NCI-H2081 (cell line): Measurements from ENCODE around the gene ARRDC1.
"Not testable (repeated sequence)": the region's sequence is repeated elsewhere in the genome, so short reads cannot be mapped to it uniquely, and the experiment has no call there.

Source experiments
- DNase-seq, 2 experiments: peaks; one replicate each; lab custom pipeline; 2025; lab: John Stamatoyannopoulos, UW

ARRDC1 gene, protein sequence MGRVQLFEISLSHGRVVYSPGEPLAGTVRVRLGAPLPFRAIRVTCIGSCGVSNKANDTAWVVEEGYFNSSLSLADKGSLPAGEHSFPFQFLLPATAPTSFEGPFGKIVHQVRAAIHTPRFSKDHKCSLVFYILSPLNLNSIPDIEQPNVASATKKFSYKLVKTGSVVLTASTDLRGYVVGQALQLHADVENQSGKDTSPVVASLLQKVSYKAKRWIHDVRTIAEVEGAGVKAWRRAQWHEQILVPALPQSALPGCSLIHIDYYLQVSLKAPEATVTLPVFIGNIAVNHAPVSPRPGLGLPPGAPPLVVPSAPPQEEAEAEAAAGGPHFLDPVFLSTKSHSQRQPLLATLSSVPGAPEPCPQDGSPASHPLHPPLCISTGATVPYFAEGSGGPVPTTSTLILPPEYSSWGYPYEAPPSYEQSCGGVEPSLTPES

DNA sequence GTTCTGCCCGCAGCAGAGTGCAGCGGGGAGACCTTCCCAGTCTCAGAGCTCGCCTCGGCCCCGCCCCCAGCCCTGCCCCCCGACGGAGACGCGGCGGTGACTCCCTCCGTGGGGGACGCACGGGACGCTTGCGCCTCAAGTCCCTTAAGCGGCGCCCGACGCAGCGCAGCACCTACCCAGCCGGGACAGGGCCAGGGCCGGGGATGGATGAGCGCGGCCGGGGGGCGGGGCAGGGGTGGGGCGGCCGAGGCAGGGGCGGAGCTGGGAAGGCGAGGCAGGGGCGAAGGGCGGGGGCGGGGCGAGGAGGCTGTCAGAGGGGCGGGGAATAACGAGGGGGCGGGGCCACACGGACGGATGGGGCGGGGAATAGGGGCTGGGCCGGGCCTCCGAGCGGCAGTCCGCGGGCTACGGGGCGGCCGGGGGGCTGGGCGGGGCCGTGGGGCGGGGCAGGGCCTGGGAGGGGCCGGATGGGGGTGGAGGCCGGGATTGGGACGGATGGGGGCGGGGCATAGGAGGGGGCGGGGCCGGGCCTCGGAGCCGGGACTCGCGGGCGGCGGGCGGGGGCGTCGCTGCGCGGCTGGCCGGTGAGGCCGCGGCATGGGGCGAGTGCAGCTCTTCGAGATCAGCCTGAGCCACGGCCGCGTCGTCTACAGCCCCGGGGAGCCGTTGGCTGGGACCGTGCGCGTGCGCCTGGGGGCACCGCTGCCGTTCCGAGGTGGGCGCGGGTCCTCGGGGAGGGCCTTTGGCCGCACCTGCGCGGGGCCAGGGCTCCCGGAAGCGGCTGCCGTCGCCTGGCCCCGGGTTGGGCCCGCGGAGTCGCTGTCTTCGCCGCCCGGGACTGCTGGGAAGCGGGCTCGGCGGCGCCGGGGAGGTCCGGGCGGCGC lies at the start of gene ARRDC1:
Gene ARRDC1, plus strand, starts transcription at position 566 of the 884 bp plus-strand sequence. Its CDS starts 32 bp downstream, at position 598.
- peak; percentile 66 to 82 for DNase-seq

DNA sequence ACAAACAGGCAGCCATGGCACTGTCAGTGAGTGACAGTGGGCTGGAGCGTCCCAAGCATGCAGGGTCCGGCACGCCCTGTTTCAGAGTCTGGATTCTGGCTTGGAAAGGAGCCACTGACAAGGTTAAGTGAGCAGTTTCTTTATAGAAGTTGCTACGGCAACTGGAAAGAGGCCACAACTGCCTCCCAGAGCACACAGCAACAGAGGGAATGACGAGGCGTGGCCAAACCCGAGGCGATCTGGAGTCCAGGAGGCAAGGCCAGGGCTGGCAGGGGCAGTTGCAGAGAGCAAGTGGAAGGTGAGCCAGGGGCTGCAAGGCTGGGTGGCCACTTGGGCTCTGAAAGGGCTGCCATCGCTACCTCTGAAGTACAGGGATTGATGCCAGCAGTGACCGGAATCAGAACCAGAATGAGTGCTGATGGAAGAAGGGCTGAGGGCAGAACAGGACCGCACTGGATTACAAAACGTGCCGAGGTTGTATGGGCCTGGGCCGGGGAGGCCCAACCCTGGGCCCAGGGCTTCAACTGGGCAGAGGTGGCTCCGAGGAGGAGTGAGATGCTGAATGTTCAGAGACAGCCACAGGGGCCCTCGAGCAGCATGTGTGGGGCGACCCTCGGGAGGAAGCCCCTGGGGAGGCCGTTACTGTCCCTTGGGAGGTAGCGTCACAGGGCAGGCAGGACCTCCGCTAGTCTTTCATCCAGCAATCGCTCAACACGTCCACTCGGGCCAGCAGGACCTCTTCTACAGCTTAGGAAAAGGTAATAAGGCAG lies 49.2 kb upstream of the ARRDC1 start:
- no peak for DNase-seq

DNA sequence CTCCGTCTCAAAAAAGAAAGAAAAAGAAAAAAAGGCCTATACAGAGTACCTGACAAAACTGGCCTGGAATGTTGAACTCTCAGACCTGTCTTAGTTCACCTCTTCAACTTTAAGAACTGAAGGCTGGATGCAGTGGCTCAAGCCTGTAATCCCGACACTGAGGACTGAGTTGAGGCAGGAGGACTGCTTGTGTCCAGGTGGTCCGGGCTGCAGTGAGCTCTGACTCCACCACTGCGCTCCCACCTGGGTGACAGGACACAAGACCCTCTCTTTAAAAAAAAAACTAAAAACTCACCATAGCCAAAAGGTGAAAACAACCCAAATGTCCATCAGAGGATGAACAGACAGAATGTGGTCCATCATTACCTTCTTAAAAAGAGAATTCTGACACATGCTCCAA lies 47.4 kb upstream of the ARRDC1 start:
- no peak for DNase-seq

DNA sequence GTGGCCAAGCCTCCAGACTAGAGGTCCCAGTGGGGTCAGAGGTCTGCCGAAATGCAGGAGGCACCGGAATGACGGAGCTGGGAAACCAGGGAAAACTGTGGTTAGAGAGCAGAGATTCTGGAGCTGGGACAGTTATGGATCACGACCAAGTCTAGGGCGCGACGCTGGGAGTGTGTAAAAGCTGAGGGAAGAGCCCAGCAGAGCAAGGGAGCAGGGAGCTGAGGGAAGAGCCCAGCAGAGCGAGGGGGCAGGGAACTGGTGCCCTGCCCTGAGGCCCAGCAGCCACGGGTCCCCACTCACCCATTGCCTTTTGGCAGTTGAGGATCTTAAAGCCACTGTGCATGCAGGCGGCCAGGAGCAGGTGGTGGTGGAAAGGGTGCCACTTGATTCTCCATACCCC lies 41.4 kb upstream of the ARRDC1 start:
- DNase-seq, result no peak

DNA sequence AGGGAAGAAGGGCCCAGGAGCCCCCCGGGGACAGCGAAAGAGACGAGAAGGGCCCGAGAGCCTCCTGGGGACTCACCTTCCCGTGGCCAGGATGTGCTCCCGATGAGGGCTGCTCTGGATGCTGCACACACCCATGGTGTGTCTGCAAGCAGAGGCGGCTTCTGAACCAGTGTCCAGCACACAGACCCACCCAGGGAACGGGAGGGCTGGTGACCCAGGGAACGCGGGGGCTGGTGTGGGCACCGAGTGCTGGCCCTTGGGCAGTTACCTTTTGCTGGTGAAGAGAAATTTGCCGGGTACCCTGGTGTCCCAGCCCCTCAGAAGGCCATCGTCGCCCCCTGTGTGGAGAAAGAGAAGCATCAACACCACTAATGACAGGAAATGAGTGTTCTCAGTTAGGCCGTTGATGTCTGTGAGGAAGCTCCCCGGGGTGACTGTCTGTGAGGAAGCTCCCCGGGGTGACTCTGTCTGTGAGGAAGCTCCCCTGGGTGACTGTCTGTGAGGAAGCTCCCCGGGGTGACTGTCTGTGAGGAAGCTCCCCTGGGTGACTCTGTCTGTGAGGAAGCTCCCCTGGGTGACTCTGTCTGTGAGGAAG lies 40.6 kb upstream of the ARRDC1 start:
- no peak for DNase-seq

DNA sequence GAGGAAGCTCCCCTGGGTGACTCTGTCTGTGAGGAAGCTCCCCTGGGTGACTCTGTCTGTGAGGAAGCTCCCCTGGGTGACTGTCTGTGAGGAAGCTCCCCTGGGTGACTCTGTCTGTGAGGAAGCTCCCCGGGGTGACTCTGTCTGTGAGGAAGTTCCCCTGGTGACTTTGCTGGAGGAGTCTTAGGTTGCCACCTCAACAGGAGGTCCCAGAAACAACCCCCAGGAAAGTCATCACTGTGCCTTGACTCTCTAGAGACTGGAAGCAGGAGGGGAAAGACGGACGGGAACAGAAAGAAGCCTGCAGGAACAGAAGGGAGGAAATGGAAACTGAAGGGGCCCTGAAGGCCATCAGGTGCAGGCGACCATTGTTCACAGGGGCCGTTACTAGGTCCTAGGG lies 37.0 kb upstream of the ARRDC1 start:
- not testable (repeated sequence) for DNase-seq

DNA sequence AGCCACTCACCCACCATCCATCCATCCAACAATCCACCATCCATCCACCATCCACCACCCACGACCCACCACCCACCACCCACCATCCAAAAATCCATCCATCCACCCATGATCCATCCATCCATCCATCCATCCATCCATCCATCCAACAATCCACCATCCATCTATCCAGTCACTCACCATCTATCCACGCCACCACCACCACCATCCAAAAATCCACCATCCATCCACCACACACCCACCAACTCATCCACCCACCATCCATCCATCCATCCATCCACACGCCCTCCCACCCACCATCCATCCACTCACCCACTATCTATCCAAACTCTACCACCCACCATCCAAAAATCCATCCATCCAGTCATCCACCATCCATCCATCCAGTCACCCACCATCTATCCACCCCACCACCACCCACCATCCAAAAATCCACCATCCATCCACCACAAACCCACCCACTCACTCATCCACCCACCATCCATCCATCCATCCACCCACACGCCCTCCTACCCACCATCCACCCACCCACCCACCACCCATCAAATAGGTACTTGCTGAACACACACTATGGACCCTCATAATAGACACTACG lies 35.8 kb upstream of the ARRDC1 start:
- DNase-seq, result no peak

DNA sequence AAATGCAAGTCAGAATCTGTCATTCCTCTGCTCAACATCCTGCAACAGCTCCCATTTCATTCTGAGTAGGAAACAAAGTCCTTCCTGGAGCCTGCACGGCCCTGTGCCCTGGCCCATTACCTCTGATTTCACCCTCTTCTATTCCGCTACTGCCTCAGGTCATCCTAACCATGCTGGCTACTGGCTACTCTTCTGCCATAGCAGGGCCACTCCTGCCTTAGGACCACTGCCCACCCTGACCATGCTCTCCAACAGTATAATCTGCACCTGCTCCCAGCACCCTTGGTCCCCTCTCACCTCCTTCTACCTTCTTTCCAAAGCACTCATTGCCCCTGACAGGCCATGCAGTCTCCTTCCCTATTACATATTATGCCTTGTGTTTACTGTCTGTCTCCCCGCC lies 34.9 kb upstream of the ARRDC1 start:
- DNase-seq, result no peak

DNA sequence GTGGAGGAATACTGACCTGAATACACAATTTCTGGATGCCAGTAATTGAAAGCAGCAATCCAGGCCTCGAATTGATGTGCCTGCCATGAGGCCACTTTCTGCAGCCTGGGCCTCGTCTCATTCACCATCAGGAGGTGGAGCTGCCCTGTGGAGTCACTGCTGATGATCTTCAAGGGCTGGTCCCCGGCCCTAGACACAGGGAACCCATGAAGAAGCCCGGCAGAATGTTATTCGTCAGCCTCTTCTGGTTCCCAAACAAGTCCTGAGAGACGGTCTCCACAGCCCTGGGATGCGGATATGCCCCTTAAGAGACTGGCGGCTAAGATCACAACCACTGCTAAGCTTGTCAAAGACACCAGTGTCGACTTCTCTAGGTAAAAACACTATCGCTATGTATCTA lies 31.3 kb upstream of the ARRDC1 start:
- DNase-seq, result no peak

DNA sequence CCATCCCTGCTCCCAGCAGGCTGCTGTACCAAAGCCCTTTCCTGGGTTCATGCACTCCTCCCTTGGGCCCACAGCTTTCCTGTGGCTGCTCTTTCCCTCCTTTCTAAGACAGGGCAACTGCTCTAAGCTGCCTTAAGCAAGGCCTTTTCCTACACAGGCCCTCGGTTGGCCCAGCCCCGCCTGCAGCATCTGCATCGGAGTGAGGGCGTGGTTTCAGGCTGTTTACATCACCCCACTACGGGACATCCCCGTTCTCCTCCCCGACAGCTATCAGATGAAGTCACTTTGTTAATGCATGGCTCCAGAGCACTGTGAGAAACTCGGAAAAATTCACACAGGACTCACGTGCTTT lies 30.1 kb upstream of the ARRDC1 start:
- no peak for DNase-seq

DNA sequence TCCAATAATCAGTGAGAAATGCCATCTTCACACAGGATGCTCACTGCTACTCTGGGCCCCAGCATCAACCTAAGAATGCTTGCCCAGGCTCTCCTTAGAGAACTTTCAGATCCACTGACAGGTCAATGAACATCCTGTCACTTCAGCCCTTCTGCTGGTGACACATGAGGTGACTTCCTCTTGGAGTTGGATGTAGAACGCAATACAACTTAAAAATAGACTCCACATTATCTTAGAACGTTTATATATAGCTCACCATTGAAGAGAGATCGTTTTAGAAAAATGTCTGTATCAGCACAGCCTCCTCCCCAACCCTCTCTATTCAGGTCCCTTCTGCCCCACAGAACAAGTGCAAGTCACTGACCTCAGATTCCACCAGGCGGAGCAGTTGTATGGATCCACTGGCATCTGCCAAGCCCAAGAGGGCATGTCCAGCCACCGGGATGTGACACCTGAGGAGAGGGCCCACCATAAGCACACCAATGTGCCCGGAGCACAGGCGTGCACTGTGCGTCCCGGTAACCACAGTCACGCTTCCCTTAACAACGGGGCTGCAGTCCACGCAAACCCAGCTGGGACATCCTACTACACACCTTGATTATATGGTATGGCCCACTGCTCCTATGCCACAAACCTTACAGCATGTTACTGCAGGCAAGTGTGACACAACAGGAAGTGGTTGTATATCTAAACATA lies 29.6 kb upstream of the ARRDC1 start:
- no peak for DNase-seq

DNA sequence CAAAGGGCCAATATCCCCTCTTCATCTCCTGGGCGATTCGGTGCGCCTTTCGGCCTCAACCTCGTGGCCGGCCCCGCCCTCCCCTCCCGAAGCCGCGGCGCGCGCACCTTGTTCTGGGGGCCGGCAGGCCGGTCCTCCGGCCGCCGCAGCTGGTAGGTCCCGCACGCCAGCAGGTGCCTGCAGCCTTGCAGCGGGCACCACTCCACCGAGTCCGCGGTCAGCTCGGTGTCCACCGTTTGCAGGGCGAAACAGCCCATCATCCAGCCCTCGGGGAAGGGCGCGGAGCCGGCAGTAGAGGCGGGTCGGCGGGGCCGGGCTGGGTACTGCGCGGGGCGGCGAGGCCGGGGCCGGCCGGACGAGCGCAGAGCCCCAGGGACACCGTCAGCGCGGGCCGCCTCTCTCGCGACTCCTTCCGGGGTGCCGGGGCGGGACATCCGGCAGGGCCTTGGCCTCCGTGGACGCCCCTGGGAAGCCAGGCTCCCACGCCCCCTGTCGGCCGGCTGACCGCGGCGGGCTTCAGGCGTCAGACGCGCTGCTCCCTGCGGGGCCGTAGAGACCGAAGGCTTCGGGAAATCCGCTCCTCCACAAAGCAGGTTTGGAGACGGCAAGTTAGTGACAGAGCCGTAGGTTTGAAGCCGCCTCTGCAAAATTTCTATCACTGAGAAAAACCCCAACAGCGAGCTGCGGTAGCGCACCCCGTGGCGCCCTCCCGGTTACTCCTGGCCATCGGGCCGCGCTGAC lies 26.8 kb upstream of the ARRDC1 start, which contains the start of gene DPH7:
Gene DPH7, minus strand, starts transcription at position 408 of the 741 bp plus-strand sequence. Its CDS starts 148 bp downstream, at position 260.
- peak; percentile 92 to 93 for DNase-seq

DNA sequence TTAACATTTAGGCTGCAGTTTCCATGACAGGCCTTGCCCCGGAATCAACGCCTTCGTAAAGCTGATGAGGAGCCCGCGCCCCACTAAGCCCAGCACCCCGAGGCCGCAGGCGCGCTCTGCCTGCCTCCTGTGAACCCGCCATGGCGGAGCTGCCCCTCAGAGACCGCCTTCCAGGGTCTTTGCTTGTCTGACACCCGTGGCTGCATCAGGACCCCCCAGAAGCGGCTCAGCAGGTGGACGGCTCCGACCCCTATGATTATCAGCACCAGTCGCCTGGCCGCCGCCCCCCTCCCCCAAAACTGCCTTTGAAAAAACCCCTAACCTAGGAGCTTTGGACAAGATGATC lies 26.3 kb upstream of the ARRDC1 start:
- DNase-seq, result no peak

DNA sequence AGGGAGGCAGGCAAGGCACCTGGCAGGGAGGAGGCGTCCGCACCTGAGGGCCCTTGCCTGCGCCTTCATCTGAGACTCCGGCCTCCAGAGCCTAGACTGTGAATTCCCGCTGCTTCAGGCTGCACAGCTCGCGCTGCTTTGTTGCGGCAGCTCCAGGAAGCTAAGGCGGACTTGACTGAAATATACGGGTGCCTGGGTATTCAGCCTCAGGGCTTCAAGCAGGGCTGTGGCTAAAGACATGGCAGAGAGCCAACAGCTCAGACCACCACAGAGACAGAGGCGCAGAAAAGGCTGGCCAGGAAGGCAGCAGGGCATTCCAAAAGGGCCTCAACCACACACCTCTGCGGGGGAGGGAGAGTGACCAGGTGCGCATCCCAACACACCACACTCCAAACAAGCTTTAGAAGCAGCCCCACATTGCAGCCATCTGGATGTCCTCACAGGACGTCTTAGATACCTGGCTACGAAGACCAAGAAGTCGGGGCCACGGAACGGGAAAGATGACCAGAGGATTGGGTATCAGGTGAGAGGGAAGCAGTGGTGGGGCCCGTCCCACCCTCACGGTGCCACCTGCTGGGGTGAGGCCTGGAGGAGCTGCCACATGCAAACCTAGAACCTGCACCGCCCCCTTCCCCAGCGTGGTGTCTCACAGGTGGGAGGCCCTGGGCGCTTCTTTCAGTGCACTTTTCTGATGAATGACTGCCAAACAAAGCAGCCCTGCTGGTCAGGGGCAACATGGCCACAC lies 25.1 kb upstream of the ARRDC1 start:
- peak in 1 of 2 experiments; percentile 27 for DNase-seq

DNA sequence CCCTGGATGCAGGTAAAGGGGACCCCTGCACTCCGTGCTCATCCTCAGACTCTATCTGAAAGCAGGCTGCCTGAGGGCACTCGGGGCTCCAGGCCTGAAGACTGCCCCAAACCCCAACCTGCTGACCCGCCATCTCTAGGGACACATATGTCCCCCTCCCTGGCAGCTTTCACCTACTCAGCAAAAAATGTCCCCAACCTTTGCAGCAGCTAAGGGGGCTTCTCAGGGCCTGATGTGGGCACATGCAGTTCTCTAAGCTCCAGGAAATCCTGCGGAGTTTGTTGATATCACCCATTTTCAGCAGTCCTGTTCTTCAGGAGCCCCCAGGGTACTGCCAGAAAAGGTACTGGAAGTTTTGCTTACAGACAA lies 24.5 kb upstream of the ARRDC1 start:
- DNase-seq, result no peak

DNA sequence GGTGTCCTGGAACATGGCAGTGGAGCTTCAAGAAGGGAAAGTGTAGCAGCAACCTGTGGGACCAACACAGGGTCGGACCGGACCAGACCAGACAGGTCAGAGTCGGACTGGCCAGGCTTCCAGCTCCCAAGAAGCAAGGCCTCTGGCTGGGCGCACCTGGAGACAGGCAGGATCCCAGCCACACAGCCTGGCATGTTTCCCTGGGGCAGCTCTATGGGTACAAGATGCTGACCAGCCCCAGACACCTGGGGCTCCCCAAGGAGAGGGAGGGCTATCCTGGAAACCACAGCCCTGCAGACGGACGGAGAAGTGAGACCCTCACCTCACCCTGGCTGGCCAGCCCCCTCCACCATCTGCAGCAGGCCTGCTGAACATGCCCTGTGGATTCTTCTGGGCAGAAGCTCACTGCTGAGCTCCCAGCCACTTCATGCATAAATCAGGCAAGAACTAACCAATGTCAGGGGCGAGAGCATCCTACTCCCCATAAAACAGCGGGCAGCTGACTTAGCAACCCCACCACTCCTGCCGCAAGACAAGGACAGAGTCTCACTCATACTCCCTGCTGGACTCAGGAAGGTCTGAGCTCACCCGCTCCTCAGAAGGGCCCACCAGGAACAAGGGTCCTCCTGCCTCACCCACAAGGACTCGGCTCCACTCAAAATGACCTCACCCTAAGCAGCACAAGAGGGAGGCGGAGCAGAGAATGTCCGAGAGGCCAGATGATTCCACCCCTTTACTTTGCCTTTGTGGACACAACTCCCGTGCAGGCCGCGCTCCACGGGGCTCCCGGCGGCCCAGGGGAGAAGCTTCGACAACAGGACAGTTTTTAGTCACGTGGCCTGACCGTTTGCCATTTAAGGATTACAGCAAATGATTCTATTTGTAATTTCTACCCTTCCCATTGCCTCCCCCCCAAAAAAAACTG lies 23.9 kb upstream of the ARRDC1 start:
- DNase-seq, result no peak

DNA sequence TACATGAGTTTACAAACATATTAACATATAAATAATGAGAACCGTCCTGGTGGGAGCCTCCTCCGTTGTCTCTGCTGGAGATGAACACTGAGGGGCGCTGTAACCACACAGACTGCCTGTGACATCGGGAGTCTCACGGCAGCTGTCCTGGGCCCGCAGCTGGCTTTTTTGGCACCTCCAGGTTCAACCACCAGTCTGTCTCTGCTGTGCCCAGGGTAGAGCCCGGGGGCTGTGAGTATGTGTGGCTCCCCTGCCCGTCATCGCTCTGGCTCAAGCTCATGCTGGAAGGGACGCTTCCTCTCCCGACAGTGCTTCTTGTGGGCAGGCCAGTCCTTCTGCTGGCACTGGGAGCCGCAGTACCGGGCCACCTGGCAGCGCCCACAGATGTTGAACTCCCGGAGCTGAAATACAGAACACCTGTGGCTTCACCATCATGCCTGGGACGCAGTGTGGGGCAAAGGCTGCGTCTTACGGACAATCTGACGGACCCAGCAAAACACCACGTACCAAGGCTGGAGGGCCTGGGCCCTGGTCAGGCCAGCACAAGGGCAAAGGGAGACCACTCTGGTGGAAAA lies 23.1 kb upstream of the ARRDC1 start:
- DNase-seq, result no peak

DNA sequence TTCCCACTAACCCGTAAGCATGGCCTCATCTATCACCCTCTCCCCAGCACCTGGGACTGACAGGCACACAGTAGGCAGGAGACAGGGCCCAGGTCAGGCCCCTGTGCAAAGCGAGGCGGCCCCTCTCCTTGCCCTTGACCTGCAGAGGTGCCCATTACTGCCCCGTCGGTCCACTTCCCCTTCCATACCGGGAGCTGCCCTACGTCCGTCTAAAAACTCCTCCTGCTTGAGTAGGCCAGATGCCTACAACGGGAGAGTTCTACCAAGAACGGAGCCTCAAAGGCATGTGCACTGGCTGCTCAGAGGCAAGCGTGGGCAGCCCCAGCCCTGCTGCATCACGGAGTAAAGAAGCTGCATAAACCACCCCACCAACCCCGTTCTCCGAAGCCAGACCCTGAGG lies 22.1 kb upstream of the ARRDC1 start:
- DNase-seq, result no peak
